Liver (tissue), 9 donors: ENCODE measurements around the gene RXFP2. TPM values are rescaled to one million over a fixed set of nuclear protein-coding genes. Genes with fewer than 3 reads are reported as not detected.

Source experiments
- DNase-seq: peaks from one replicate; pipeline ENCODE4 v3.0.0-alpha.2; 2017; ENCODE audit warnings: low spot score
- H3K27ac ChIP-seq, 2 donors: one replicate each; pipeline ENCODE4 v1.7.0; 2013; ENCODE audit warnings: inconsistent platforms in 2 of 2, low read length in 2 of 2, control low read depth in 1 of 2, low read depth in 1 of 2, mild to moderate bottlenecking in 1 of 2
- H3K27me3 ChIP-seq, 4 donors: one replicate each; pipeline versions ENCODE4 v1.6.1 to v1.7.0; 2013; ENCODE audit warnings: low read length in 3 of 4, inconsistent platforms in 1 of 4, mild to moderate bottlenecking in 1 of 4, moderate library complexity in 1 of 4; ENCODE audit not compliant: control insufficient read depth in 4 of 4, insufficient read depth in 4 of 4
- H3K36me3 ChIP-seq, 4 donors: one replicate each; pipeline versions ENCODE4 v1.6.1 to v1.7.0; 2013; ENCODE audit warnings: low read length in 3 of 4, mild to moderate bottlenecking in 3 of 4, low read depth in 1 of 4, moderate library complexity in 1 of 4; ENCODE audit not compliant: control insufficient read depth in 4 of 4, insufficient read depth in 3 of 4
- H3K4me1 ChIP-seq, 4 donors: one replicate each; pipeline versions ENCODE4 v1.6.1 to v1.7.0; 2013; ENCODE audit warnings: low read length in 3 of 4, mild to moderate bottlenecking in 3 of 4, moderate library complexity in 1 of 4; ENCODE audit not compliant: control insufficient read depth in 4 of 4, insufficient read depth in 4 of 4
- H3K4me3 ChIP-seq, 3 donors: one replicate each; pipeline versions ENCODE4 v1.6.1 to v1.7.0; 2013; ENCODE audit warnings: low read length in 3 of 3, control low read depth in 1 of 3, low read depth in 1 of 3, mild to moderate bottlenecking in 1 of 3
- H3K9ac ChIP-seq, 2 donors: one replicate each; pipeline ENCODE4 v1.7.0; 2013; ENCODE audit warnings: low read length in 2 of 2, mild to moderate bottlenecking in 2 of 2, moderate library complexity in 2 of 2, control low read depth in 1 of 2, low read depth in 1 of 2
- H3K9me3 ChIP-seq, 4 donors: one replicate each; pipeline versions ENCODE4 v1.6.1 to v1.7.0; 2013; ENCODE audit warnings: low read length in 3 of 4; ENCODE audit not compliant: control insufficient read depth in 4 of 4
- ATF3 ChIP-seq: IDR thresholded peaks from 2 replicates; pipeline ENCODE4 v1.6.1; 2016; ENCODE audit warnings: antibody characterized with exemption
- EGR1 ChIP-seq, 2 donors: IDR thresholded peaks; 2 replicates each; pipeline ENCODE4 v1.6.1; 2016 to 2018; ENCODE audit warnings: antibody characterized with exemption in 2 of 2, low read depth in 2 of 2
- FOXA1 ChIP-seq: IDR thresholded peaks from 2 replicates; pipeline ENCODE4 v1.6.1; 2016; ENCODE audit warnings: antibody characterized with exemption
- FOXA2 ChIP-seq: IDR thresholded peaks from 2 replicates; pipeline ENCODE4 v1.6.1; 2016; ENCODE audit warnings: antibody characterized with exemption
- GABPA ChIP-seq, 2 donors: IDR thresholded peaks in 1 of 2; conservative IDR thresholded peaks in 1 of 2; 2 replicates each; pipeline ENCODE4 v1.6.1; 2016; ENCODE audit warnings: antibody characterized with exemption in 2 of 2, mild to moderate bottlenecking in 1 of 2, moderate library complexity in 1 of 2
- HNF4A ChIP-seq, 2 donors: conservative IDR thresholded peaks; 2 replicates each; pipeline ENCODE4 v1.6.1; 2016; ENCODE audit warnings: antibody characterized with exemption in 2 of 2, mild to moderate bottlenecking in 2 of 2
- HNF4G ChIP-seq: IDR thresholded peaks from 2 replicates; pipeline ENCODE4 v1.6.1; 2016; ENCODE audit warnings: antibody characterized with exemption
- JUND ChIP-seq, 2 donors: IDR thresholded peaks; 2 replicates each; pipeline ENCODE4 v1.6.1; 2016; ENCODE audit warnings: antibody characterized with exemption in 2 of 2
- MAX ChIP-seq: IDR thresholded peaks from 2 replicates; pipeline ENCODE4 v1.6.1; 2016; ENCODE audit warnings: antibody characterized with exemption
- NR2F2 ChIP-seq: IDR thresholded peaks from 2 replicates; pipeline ENCODE4 v1.6.1; 2016; ENCODE audit warnings: antibody characterized with exemption
- RAD21 ChIP-seq, 2 donors: IDR thresholded peaks; 2 replicates each; pipeline ENCODE4 v1.6.1; 2016; ENCODE audit warnings: antibody characterized with exemption in 2 of 2, mild to moderate bottlenecking in 2 of 2
- REST ChIP-seq: IDR thresholded peaks from 2 replicates; pipeline ENCODE4 v1.6.1; 2016; ENCODE audit warnings: antibody characterized with exemption, mild to moderate bottlenecking
- RXRA ChIP-seq, 2 donors: IDR thresholded peaks; 2 replicates each; pipeline ENCODE4 v1.6.1; 2017 to 2018; ENCODE audit warnings: antibody characterized with exemption in 2 of 2, mild to moderate bottlenecking in 1 of 2
- SP1 ChIP-seq: IDR thresholded peaks from 2 replicates; pipeline ENCODE4 v1.6.1; 2018; ENCODE audit warnings: antibody characterized with exemption, mild to moderate bottlenecking
- TAF1 ChIP-seq: conservative IDR thresholded peaks from 2 replicates; pipeline ENCODE4 v1.6.1; 2016; ENCODE audit warnings: antibody characterized with exemption, mild to moderate bottlenecking
- YY1 ChIP-seq: IDR thresholded peaks from 2 replicates; pipeline ENCODE4 v1.6.1; 2016; ENCODE audit warnings: antibody characterized with exemption, mild to moderate bottlenecking
- ZBTB33 ChIP-seq: IDR thresholded peaks from 2 replicates; pipeline ENCODE4 v1.6.1; 2016; ENCODE audit warnings: antibody characterized with exemption
- WGBS: extraction: QIAGEN DNeasy Blood & Tissue Kit; methylation state at CpG from one replicate; pipeline ENCODE4 v1.1.7; 2013; 5-methylcytosine and 5-hydroxymethylcytosine counted together
- polyA plus RNA-seq, 2 donors: library from polyadenylated mRNA; stranded (reverse) in 1 of 2; unstranded in 1 of 2; fragments of 200-250 nt in 1 of 2; fragments of >200 nt in 1 of 2; fragmentation: Nextera tagmentation in 1 of 2; extraction: Ambion mirVana in 1 of 2; gene quantifications; one replicate each; pipeline versions ENCODE4 v1.2.1 to v1.2.3, GENCODE V29; 2013 to 2015
- total RNA-seq, 2 donors: library from RNA; depleted of rRNA; stranded (reverse); fragments of >200 nt; gene quantifications; one replicate each; pipeline ENCODE4 v1.2.3, GENCODE V29; 2014
- TF ChIP-seq, protein P1 (sequence below): fragments of 150-350 bp; IDR thresholded peaks from 2 replicates; pipeline ENCODE4 v1.5.1; 2017; ENCODE audit warnings: improper control_type of control experiment, low read depth, low read length; ENCODE audit not compliant: missing input control
- donor health status: healthy.
- donor health status: healthy.
- donor health status: healthy.
- donor health status: healthy.
- donor health status: healthy.

The RXFP2 gene
- total and polyA plus RNA-seq, 4 donors, result not detected

GRCh38 chr13:31774186-31774750 is 34.9 kb downstream of the RXFP2 start:
- WGBS, result 86% methylated on average over 5 of the region's 5 CpGs
- peaks cover 0 to 7% (median 0%) of the 10 kb centered on the region in 4 donors for H3K27me3 ChIP-seq
- H3K36me3 ChIP-seq, result no peaks in the 10 kb centered on the region
- no peak overlapping the region for H3K27ac ChIP-seq
- no peak overlapping the region for H3K4me3 ChIP-seq
- H3K9me3 ChIP-seq, result no peaks in the 10 kb centered on the region
- H3K4me1 ChIP-seq, result no peaks in the 10 kb centered on the region
- TF ChIP-seq JUND (IDR thresholded peaks at IDR 0.05), result no peak
- TF ChIP-seq, protein P1, sequence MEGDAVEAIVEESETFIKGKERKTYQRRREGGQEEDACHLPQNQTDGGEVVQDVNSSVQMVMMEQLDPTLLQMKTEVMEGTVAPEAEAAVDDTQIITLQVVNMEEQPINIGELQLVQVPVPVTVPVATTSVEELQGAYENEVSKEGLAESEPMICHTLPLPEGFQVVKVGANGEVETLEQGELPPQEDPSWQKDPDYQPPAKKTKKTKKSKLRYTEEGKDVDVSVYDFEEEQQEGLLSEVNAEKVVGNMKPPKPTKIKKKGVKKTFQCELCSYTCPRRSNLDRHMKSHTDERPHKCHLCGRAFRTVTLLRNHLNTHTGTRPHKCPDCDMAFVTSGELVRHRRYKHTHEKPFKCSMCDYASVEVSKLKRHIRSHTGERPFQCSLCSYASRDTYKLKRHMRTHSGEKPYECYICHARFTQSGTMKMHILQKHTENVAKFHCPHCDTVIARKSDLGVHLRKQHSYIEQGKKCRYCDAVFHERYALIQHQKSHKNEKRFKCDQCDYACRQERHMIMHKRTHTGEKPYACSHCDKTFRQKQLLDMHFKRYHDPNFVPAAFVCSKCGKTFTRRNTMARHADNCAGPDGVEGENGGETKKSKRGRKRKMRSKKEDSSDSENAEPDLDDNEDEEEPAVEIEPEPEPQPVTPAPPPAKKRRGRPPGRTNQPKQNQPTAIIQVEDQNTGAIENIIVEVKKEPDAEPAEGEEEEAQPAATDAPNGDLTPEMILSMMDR, result no peak
- no peak for TF ChIP-seq HNF4G
- no peak for TF ChIP-seq FOXA1
- no peak for TF ChIP-seq HNF4A (conservative IDR thresholded peaks at IDR 0.05)
- TF ChIP-seq NR2F2, result no peak
- no peak for TF ChIP-seq RXRA (IDR thresholded peaks at IDR 0.05)
- no peak for TF ChIP-seq REST
- no peak for TF ChIP-seq YY1
- TF ChIP-seq MAX, result no peak
- no peak for TF ChIP-seq EGR1 (IDR thresholded peaks at IDR 0.05; ENCODE audit: low read depth in 2 of 2)
- no peak for TF ChIP-seq TAF1
- TF ChIP-seq ZBTB33, result no peak
- no peak for TF ChIP-seq RAD21 (IDR thresholded peaks at IDR 0.05)
- no peak for TF ChIP-seq ATF3
- no peak for TF ChIP-seq SP1
- DNase-seq, result no peak
- H3K9ac ChIP-seq, result no peak overlapping the region

DNA sequence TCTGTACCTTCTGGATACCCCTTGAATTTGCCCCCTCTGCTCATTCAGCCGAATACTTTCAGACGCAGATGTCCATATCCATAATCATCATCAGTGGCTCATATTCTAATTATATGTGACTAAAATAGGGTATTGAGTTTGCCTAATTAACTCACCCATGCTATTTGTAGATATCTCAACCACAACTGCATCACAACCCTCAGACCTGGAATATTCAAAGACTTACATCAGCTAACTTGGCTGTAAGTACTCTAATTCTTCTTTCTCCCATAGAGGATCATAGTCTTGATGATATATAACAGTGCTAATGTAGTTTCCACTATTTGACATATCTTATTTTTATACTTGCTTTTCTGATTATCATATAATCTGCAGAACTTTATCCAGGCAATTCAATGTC is 35.8 kb downstream of the RXFP2 start:
- H3K36me3 ChIP-seq, result no peaks in the 10 kb centered on the region
- H3K27ac ChIP-seq, result no peak overlapping the region
- peaks cover 0 to 9% (median 0%) of the 10 kb centered on the region in 4 donors for H3K27me3 ChIP-seq
- DNase-seq, result no peak
- H3K9me3 ChIP-seq, result no peaks in the 10 kb centered on the region
- H3K9ac ChIP-seq, result no peak overlapping the region
- H3K4me1 ChIP-seq, result no peaks in the 10 kb centered on the region
- no peak overlapping the region for H3K4me3 ChIP-seq
- 95% methylated on average over 2 of the region's 2 CpGs for WGBS
- no peak for TF ChIP-seq TAF1
- TF ChIP-seq REST, result no peak
- no peak for TF ChIP-seq HNF4G
- no peak for TF ChIP-seq RXRA (IDR thresholded peaks at IDR 0.05)
- no peak for TF ChIP-seq FOXA2
- no peak for TF ChIP-seq MAX
- no peak for TF ChIP-seq EGR1 (IDR thresholded peaks at IDR 0.05; ENCODE audit: low read depth in 2 of 2)
- no peak for TF ChIP-seq NR2F2
- no peak for TF ChIP-seq ATF3
- TF ChIP-seq SP1, result no peak
- no peak for TF ChIP-seq RAD21 (IDR thresholded peaks at IDR 0.05)
- no peak for TF ChIP-seq GABPA (IDR thresholded peaks at IDR 0.05 in 1 of 2, conservative IDR thresholded peaks at IDR 0.05 in 1 of 2)
- no peak for TF ChIP-seq FOXA1
